GM13976 (cell line): ENCODE measurements around the gene CDC40.
"Not testable (repeated sequence)": the region's sequence is repeated elsewhere in the genome, so short reads cannot be mapped to it uniquely, and the experiment has no call there.

Source experiments
- DNase-seq: peaks from one replicate; pipeline ENCODE4 v3.0.0; 2012; ENCODE audit warnings: low spot score
- CTCF ChIP-seq: IDR thresholded peaks from 2 replicates; pipeline ENCODE4 v1.5.1; 2012; ENCODE audit warnings: borderline replicate concordance, mild to moderate bottlenecking; ENCODE audit not compliant: insufficient read depth; ENCODE audit errors: extremely low read depth, missing control alignments, control extremely low read depth
- in situ Hi-C: fragments of 300-500 bp; cut with MboI; formaldehyde crosslinking; loops from one replicate; pipeline ENCODE4 v1.12.0; 2022; ENCODE audit warnings: low sequenced_read_pairs, mixed read lengths, inconsistent platforms; ENCODE audit not compliant: unreplicated experiment

The CDC40 gene

GRCh38 chr6:110239526-110240274 is 59.5 kb downstream of the CDC40 start:
- no peak for DNase-seq
- TF ChIP-seq CTCF, result no peak
- in situ Hi-C loops, result no loop called here

- DNase-seq, in situ Hi-C loops: not testable (repeated sequence)
Observed at GRCh38 chr6:110244621-110245020, 64.4 kb downstream of the CDC40 start.

- no peak for TF ChIP-seq CTCF
- in situ Hi-C loops, result no loop called here
- no peak for DNase-seq
Observed at GRCh38 chr6:110246378-110246777, 66.2 kb downstream of the CDC40 start.

GRCh38 chr6:110246900-110247546 is 66.8 kb downstream of the CDC40 start:
- TF ChIP-seq CTCF, result no peak
- in situ Hi-C loops, result no loop called here
- no peak for DNase-seq

- in situ Hi-C loops, result no loop called here
- TF ChIP-seq CTCF, result no peak
- no peak for DNase-seq
Observed at GRCh38 chr6:110250058-110250457, 69.8 kb downstream of the CDC40 start.

GRCh38 chr6:110250838-110251237 is 70.6 kb downstream of the CDC40 start:
- in situ Hi-C loops, result no loop called here
- no peak for TF ChIP-seq CTCF

GRCh38 chr6:110255211-110255750 is 75.1 kb downstream of the CDC40 start:
- TF ChIP-seq CTCF, result no peak
- in situ Hi-C loops, result no loop called here
- DNase-seq, result no peak

More at GRCh38 chr6:110250838-110251237, 70.6 kb downstream of the CDC40 start:
- no peak for DNase-seq
